PFSK-1 (cell line): Measurements from ENCODE around the gene CHPF2. TPM values are rescaled to one million over a fixed set of nuclear protein-coding genes. Genes with fewer than 3 reads are reported as not detected.

Source experiments
- FOXP2 ChIP-seq: optimal IDR thresholded peaks from 2 replicates; pipeline ENCODE3; 2011; ENCODE audit warnings: borderline replicate concordance, control low read depth, inconsistent platforms; ENCODE audit not compliant: insufficient read depth; ENCODE audit errors: extremely low read length, extremely low read depth
- POLR2AphosphoS5 ChIP-seq: IDR thresholded peaks from 2 replicates; pipeline ENCODE4 v1.6.1; 2012; ENCODE audit warnings: low read depth, mild to moderate bottlenecking, control low read depth, low read length, moderate library complexity
- REST ChIP-seq, 2 experiments: IDR thresholded peaks; 2 replicates each; pipeline versions ENCODE4 v1.6.1 to v1.8.0; 2011 to 2012; ENCODE audit warnings: low read depth in 2 of 2, low read length in 2 of 2, control low read depth in 1 of 2, inconsistent platforms in 1 of 2, mild to moderate bottlenecking in 1 of 2, moderate library complexity in 1 of 2; ENCODE audit not compliant: insufficient read depth in 1 of 2
- SIN3A ChIP-seq: IDR thresholded peaks from 2 replicates; pipeline ENCODE4 v1.6.1; 2012; ENCODE audit warnings: mild to moderate bottlenecking, low read length, moderate library complexity, borderline replicate concordance; ENCODE audit not compliant: insufficient read depth
- TAF1 ChIP-seq: IDR thresholded peaks from 2 replicates; pipeline ENCODE4 v1.6.1; 2012; ENCODE audit warnings: low read length, control low read depth, borderline replicate concordance; ENCODE audit not compliant: insufficient read depth
- polyA plus RNA-seq: library from polyadenylated mRNA; unstranded; fragments of >200 nt; gene quantifications from one replicate; pipeline ENCODE4 v1.2.1, GENCODE V29; 2012; ENCODE audit warnings: low read depth, missing spikeins; ENCODE audit not compliant: insufficient read length

CHPF2 gene
- polyA plus RNA-seq, result 27.3 TPM

GRCh38 chr7:151232091-151232916, at the start of gene CHPF2:
Gene CHPF2, plus strand, starts transcription at chr7:151232483. Its CDS starts 1,529 bp downstream, at chr7:151234012.
- TF ChIP-seq REST (IDR thresholded peaks at IDR 0.05; ENCODE audit: insufficient read depth in 1 of 2, low read depth in 2 of 2, low read length in 2 of 2) (0 out of 4 replicates have a peak, but pooled peaks of 1 of the 2 experiments have one; percentile 30), POLR2AphosphoS5 (peak; percentile 90), TAF1 (peak; percentile 76; the same call in 1 of the 2 replicates), SIN3A (no peak), FOXP2 (peak; percentile 90)

- TF ChIP-seq TAF1 (no peak), FOXP2 (no peak), POLR2AphosphoS5 (no peak), SIN3A (no peak), REST (IDR thresholded peaks at IDR 0.05; ENCODE audit: insufficient read depth in 1 of 2, low read depth in 2 of 2, low read length in 2 of 2) (no peak)
These were observed 46.3 kb upstream of the CHPF2 start for GRCh38 chr7:151185762-151186639.

- no peak for TF ChIP-seq POLR2AphosphoS5
- TF ChIP-seq SIN3A, result no peak
- no peak for TF ChIP-seq TAF1
- no peak for TF ChIP-seq FOXP2
- no peak for TF ChIP-seq REST (IDR thresholded peaks at IDR 0.05; ENCODE audit: insufficient read depth in 1 of 2, low read depth in 2 of 2, low read length in 2 of 2)
These were observed 45.5 kb upstream of the CHPF2 start, which contains the start of gene ASB10 for GRCh38 chr7:151186640-151187408. Gene ASB10, minus strand, starts transcription at chr7:151187250. Its CDS starts 120 bp downstream, at chr7:151187130.

- TF ChIP-seq REST (IDR thresholded peaks at IDR 0.05; ENCODE audit: insufficient read depth in 1 of 2, low read depth in 2 of 2, low read length in 2 of 2) (no peak), FOXP2 (no peak)
These were observed 44.7 kb upstream of the CHPF2 start for GRCh38 chr7:151187409-151188251.
